Small intestine (tissue), 7 donors: ENCODE data around the gene TMEM30A. TPM values are rescaled to one million over a fixed set of nuclear protein-coding genes. Genes with fewer than 3 reads are reported as not detected.

Source experiments
- DNase-seq, 2 donors: peaks; one replicate each; pipeline versions ENCODE4 v3.0.0 to v3.0.0-alpha.2; 2013
- FAIRE-seq: peaks from 2 replicates; lab custom pipeline; 2012; peaks lifted over from hg19 to GRCh38; lab: Jason Lieb, UNC
- H3K27ac ChIP-seq, 3 donors: one replicate each; pipeline ENCODE4 v1.5.1; 2013; ENCODE audit warnings: low read length in 2 of 3, mild to moderate bottlenecking in 2 of 3, control low read depth in 1 of 3, inconsistent platforms in 1 of 3, low read depth in 1 of 3, moderate library complexity in 1 of 3
- H3K27me3 ChIP-seq, 3 donors: one replicate each; pipeline ENCODE4 v1.6.1; 2013; ENCODE audit warnings: low read length in 3 of 3, inconsistent platforms in 1 of 3; ENCODE audit not compliant: control insufficient read depth in 3 of 3, insufficient read depth in 3 of 3
- H3K36me3 ChIP-seq, 3 donors: one replicate each; pipeline ENCODE4 v1.6.1; 2013; ENCODE audit warnings: low read length in 3 of 3, inconsistent platforms in 1 of 3, low read depth in 1 of 3, mild to moderate bottlenecking in 1 of 3, moderate library complexity in 1 of 3; ENCODE audit not compliant: control insufficient read depth in 3 of 3, insufficient read depth in 2 of 3
- H3K4me1 ChIP-seq, 3 donors: one replicate each; pipeline ENCODE4 v1.6.1; 2013; ENCODE audit warnings: low read length in 2 of 3, inconsistent platforms in 1 of 3, low read depth in 1 of 3, mild to moderate bottlenecking in 1 of 3, moderate library complexity in 1 of 3; ENCODE audit not compliant: control insufficient read depth in 3 of 3, insufficient read depth in 2 of 3
- H3K4me3 ChIP-seq, 3 donors: one replicate each; pipeline ENCODE4 v1.5.1; 2013; ENCODE audit warnings: low read length in 3 of 3, control low read depth in 1 of 3, inconsistent platforms in 1 of 3, low read depth in 1 of 3, mild to moderate bottlenecking in 1 of 3, moderate library complexity in 1 of 3
- H3K9me3 ChIP-seq, 2 donors: one replicate each; pipeline ENCODE4 v1.6.1; 2013; ENCODE audit warnings: low read depth in 1 of 2, low read length in 1 of 2; ENCODE audit not compliant: control insufficient read depth in 2 of 2, insufficient read depth in 1 of 2
- WGBS, 3 donors: extraction: QIAGEN DNeasy Blood & Tissue Kit; methylation state at CpG; one replicate each; pipeline ENCODE4 v1.1.7; 2013; 5-methylcytosine and 5-hydroxymethylcytosine counted together
- polyA plus RNA-seq, 4 donors: library from polyadenylated mRNA; stranded (reverse) in 3 of 4; unstranded in 1 of 4; fragments of 200-250 nt in 3 of 4; fragments of 120-200 nt in 1 of 4; gene quantifications; one replicate each; pipeline versions ENCODE4 v1.2.1 to v1.2.3, GENCODE V29; 2013
- donor health status: healthy with polysubstance abuse.
- donor health status: control.
- donor health status: control.
- donor health status: Bipolar disorder and iron deficiency.
- donor health status: healthy.

Gene TMEM30A
- polyA plus RNA-seq, 4 donors = 13.0 to 75.9 (median 23.2) TPM

- FAIRE-seq = peak; percentile 79
- 46 to 57% (median 52%) methylated on average over 2 of the region's 2 CpGs for WGBS, 3 donors
- no peaks in the 10 kb centered on the region for H3K9me3 ChIP-seq
- no peaks in the 10 kb centered on the region for H3K27me3 ChIP-seq
- H3K4me3 ChIP-seq = no peak overlapping the region
- peaks cover 2 to 15% (median 4%) of the 10 kb centered on the region in 3 donors for H3K36me3 ChIP-seq
- H3K4me1 ChIP-seq = peaks cover 0 to 5% (median 3%) of the 10 kb centered on the region in 3 donors
- H3K27ac ChIP-seq = no peak overlapping the region
- DNase-seq = peak; percentile 49 to 53
Observed at GRCh38 chr6:75266716-75267291, 17.8 kb downstream of the TMEM30A start.

DNA sequence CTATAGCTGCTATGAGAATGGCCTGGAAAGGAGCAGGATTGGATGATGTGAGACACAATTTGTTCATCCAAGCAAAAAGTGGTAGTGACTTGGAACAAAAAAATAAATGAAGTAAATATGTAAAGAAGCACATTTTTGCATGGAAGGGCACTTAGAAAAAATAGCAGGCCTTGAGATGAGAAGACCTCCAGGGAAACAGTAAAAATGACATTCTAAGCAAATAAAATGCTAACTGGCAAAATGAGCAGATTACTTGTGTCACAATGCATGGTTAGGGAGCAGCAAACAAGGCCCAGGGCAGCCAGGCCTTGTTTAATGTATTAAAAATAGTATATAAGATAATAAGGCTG, 21.2 kb downstream of the TMEM30A start:
- Histone ChIP-seq H3K27ac (no peak overlapping the region), H3K9me3 (no peaks in the 10 kb centered on the region), H3K36me3 (peaks cover 4 to 20% (median 4%) of the 10 kb centered on the region in 3 donors), H3K4me1 (peaks cover 0 to 3% (median 1%) of the 10 kb centered on the region in 3 donors), H3K4me3 (no peak overlapping the region), H3K27me3 (no peaks in the 10 kb centered on the region)
- no peak for DNase-seq
- no peak for FAIRE-seq

GRCh38 chr6:75262716-75263400, 21.7 kb downstream of the TMEM30A start:
- peaks cover 4 to 20% (median 4%) of the 10 kb centered on the region in 3 donors for H3K36me3 ChIP-seq
- H3K4me3 ChIP-seq = no peak overlapping the region
- DNase-seq (no peak), FAIRE-seq (no peak)
- H3K27ac ChIP-seq = no peak overlapping the region
- H3K27me3 ChIP-seq = no peaks in the 10 kb centered on the region
- WGBS, 3 donors = 86 to 90% (median 89%) methylated on average over 4 of the region's 4 CpGs
- peaks cover 0 to 3% (median 0%) of the 10 kb centered on the region in 3 donors for H3K4me1 ChIP-seq
- no peaks in the 10 kb centered on the region for H3K9me3 ChIP-seq

- Histone ChIP-seq H3K4me1 (no peaks in the 10 kb centered on the region), H3K27ac (no peak overlapping the region), H3K9me3 (no peaks in the 10 kb centered on the region), H3K27me3 (no peaks in the 10 kb centered on the region), H3K4me3 (no peak overlapping the region), H3K36me3 (peaks cover 4 to 20% (median 9%) of the 10 kb centered on the region in 3 donors)
- WGBS, 3 donors = 95 to 100% (median 96%) methylated on average over 1 of the region's 1 CpG
- DNase-seq (no peak), FAIRE-seq (no peak)
Observed at GRCh38 chr6:75261299-75261698, 23.3 kb downstream of the TMEM30A start.

DNA sequence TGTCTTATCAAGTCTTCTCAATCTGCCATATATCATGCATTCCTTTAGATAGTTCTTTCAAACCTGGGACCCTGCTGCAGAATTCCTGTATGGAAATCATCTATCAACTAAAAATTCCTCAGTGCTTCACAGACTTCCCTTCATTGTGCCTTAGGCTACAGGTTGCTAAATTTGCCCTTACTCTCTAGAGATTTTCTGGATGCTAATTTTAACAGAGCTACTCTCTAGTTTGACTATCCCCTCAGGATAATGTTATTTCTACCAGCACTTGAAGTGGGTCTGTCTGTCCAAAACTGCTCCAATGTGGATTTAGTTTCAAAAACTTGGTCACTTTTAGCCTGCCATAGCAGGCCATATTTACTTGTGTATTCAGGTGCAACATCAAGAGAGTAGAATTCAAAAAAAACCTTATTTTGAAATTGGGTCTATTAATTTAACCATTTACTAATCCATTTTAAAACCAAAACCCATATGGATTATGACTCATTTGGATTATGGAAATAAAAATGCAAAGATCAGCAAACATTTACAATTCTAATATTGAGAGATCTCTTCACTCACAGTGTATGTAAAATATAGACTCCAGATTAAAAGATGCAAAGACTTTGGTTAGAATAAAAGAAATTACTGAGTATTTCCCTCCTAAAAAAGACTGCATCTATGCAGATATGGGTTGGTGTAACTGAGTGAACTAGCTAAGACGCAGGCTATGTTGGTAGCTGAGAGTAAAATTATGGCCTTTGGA, 27.1 kb downstream of the TMEM30A start:
- H3K27me3 ChIP-seq = no peaks in the 10 kb centered on the region
- no peaks in the 10 kb centered on the region for H3K9me3 ChIP-seq
- no peak overlapping the region for H3K4me3 ChIP-seq
- no peaks in the 10 kb centered on the region for H3K4me1 ChIP-seq
- WGBS, 3 donors = 94 to 100% (median 97%) methylated on average over 1 of the region's 1 CpG
- no peak overlapping the region for H3K27ac ChIP-seq
- DNase-seq (no peak), FAIRE-seq (no peak)
- peaks cover 7 to 14% (median 8%) of the 10 kb centered on the region in 3 donors for H3K36me3 ChIP-seq

DNA sequence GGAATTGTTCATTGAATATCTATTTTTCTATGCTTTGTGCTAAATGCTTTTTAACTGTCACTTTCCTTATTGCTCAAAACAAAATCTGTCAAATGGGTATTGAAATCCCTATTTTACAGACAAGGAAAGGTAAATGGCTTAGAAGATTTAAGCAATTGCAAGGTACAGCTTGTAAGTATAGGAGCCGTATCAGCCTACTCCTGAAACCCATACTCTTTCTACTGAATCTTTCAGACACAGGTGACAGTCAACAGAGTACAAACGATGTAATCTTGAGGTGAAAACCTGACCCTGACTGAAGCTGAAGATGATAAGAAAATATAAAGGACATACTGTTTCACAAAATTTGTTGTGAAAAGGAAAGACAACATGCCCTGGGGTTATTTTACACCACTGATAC, 34.0 kb downstream of the TMEM30A start:
- no peaks in the 10 kb centered on the region for H3K4me1 ChIP-seq
- peaks cover 2 to 5% (median 4%) of the 10 kb centered on the region in 3 donors for H3K36me3 ChIP-seq
- no peak for DNase-seq
- no peak overlapping the region for H3K27ac ChIP-seq
- no peaks in the 10 kb centered on the region for H3K27me3 ChIP-seq
- no peak overlapping the region for H3K4me3 ChIP-seq
- 55 to 68% (median 64%) methylated on average over 2 of the region's 2 CpGs for WGBS, 3 donors
- FAIRE-seq = no peak
- H3K9me3 ChIP-seq = no peaks in the 10 kb centered on the region

GRCh38 chr6:75249837-75250236, 34.8 kb downstream of the TMEM30A start:
- Histone ChIP-seq H3K36me3 (peaks cover 2 to 4% (median 2%) of the 10 kb centered on the region in 3 donors), H3K27me3 (no peaks in the 10 kb centered on the region), H3K27ac (no peak overlapping the region), H3K4me3 (no peak overlapping the region), H3K9me3 (no peaks in the 10 kb centered on the region), H3K4me1 (peaks cover 0 to under 1% (median 0%) of the 10 kb centered on the region in 3 donors)
- FAIRE-seq = no peak
- no peak for DNase-seq

GRCh38 chr6:75246386-75246785, 38.2 kb downstream of the TMEM30A start:
- no peak for DNase-seq
- Histone ChIP-seq H3K4me1 (peaks cover 0 to 3% (median 2%) of the 10 kb centered on the region in 3 donors), H3K36me3 (peaks cover 0 to 2% (median 0%) of the 10 kb centered on the region in 3 donors), H3K4me3 (no peak overlapping the region), H3K27ac (no peak overlapping the region), H3K27me3 (no peaks in the 10 kb centered on the region), H3K9me3 (no peaks in the 10 kb centered on the region)
- 40 to 61% (median 51%) methylated on average over 2 of the region's 2 CpGs for WGBS, 3 donors
- no peak for FAIRE-seq
